Breast epithelium (tissue), 3 donors: ENCODE data around the gene SERPINA4.

Experiments
- POLR2A ChIP-seq: fragments of 450-650 bp; IDR thresholded peaks from one replicate; pipeline ENCODE4 v1.6.1; 2016; ENCODE audit warnings: antibody characterized with exemption, mild to moderate bottlenecking, moderate library complexity
- TF ChIP-seq, protein P1 (sequence below), 3 donors: fragments of 450-650 bp; IDR thresholded peaks; one replicate each; pipeline ENCODE4 v1.5.1; 2016 to 2017; ENCODE audit warnings: antibody characterized with exemption in 3 of 3, mild to moderate bottlenecking in 3 of 3, moderate library complexity in 3 of 3

DNA sequence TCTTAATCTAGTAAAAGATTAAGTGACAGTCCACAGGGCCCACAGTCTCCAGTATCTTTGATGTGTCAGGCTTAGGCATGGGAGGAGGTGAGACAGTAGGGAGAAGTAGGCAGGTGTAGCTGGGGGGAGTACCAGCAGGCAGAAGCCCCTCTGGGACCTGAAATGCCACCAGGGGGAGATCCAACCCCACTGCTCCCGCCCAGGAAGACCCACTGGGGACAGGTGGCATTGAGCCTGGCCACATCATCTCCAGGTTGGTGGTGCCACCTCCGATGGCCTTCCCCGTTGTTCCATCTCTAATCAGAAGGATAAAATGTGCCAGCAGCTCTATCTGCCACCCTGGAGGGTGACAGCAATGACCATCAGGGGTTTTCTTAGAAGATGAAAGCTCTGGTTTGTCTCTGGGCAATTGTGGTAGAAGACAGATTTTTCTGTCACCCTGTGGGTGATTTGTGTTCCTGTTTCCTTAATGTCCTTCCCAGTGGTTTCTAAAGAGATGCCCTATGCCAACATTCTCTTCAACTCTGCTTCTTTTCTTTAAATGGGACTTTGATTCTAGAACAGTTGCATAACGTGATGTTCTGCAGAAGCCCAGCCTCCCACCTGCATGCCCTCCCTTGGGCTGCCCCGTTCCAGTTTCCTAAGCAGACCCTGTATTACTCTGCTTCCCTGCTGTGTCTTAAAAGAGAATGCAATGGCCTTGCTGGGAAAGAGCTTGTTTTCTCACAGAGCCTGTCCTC lies 39.7 kb upstream of the SERPINA4 start:
- TF ChIP-seq, protein P1, sequence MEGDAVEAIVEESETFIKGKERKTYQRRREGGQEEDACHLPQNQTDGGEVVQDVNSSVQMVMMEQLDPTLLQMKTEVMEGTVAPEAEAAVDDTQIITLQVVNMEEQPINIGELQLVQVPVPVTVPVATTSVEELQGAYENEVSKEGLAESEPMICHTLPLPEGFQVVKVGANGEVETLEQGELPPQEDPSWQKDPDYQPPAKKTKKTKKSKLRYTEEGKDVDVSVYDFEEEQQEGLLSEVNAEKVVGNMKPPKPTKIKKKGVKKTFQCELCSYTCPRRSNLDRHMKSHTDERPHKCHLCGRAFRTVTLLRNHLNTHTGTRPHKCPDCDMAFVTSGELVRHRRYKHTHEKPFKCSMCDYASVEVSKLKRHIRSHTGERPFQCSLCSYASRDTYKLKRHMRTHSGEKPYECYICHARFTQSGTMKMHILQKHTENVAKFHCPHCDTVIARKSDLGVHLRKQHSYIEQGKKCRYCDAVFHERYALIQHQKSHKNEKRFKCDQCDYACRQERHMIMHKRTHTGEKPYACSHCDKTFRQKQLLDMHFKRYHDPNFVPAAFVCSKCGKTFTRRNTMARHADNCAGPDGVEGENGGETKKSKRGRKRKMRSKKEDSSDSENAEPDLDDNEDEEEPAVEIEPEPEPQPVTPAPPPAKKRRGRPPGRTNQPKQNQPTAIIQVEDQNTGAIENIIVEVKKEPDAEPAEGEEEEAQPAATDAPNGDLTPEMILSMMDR (IDR thresholded peaks at IDR 0.05), result no peak
- no peak for TF ChIP-seq POLR2A
